HCT116 (cell line): ENCODE data around the gene HMG20A. TPM values are rescaled to one million over a fixed set of nuclear protein-coding genes. Genes with fewer than 3 reads are reported as not detected.

Experiments used
- ATAC-seq: fragments of 200-7000 bp; cut with Tn5 transposase; 2 replicates; pipeline ENCODE4 v1.9.1; 2020; ENCODE audit warnings: mild to moderate bottlenecking, moderate library complexity
- BruUV-seq: library from RNA; stranded (reverse); fragments of 400-500 nt; replicated peaks from 2 replicates; lab custom pipeline; 2021; lab: Mats Ljungman, UMichigan
- CTCF ChIA-PET: fragments of 300-600 bp; sonication (Branson Sonifier 250); formaldehyde crosslinking; loops from one replicate; lab custom pipeline; 2021; ENCODE audit warnings: antibody characterized with exemption; lab: Charles Lee
- POLR2A ChIA-PET: fragments of 300-600, 350-600 bp; sonication (Branson Sonifier 250); formaldehyde crosslinking; loops from one replicate; lab custom pipeline; 2021; ENCODE audit warnings: antibody characterized with exemption; lab: Charles Lee
- RAD21 ChIA-PET, 2 experiments: fragments of 300-600 bp; sonication (Branson Sonifier 250); formaldehyde crosslinking; loops; one replicate each; lab custom pipeline; 2023; ENCODE audit warnings: low total read pairs in 2 of 2; ENCODE audit not compliant: uncharacterized antibody in 2 of 2, unreplicated experiment in 2 of 2, low non-redundant PET in 1 of 2; lab: Charles Lee
- DNase-seq: peaks from one replicate; pipeline ENCODE4 v3.0.0-alpha.2; 2010; ENCODE audit warnings: low read depth, low spot score
- H2AFZ ChIP-seq: fragments of 200-600 bp; shearing (Covaris generic), sonication (generic); 2 replicates; pipeline ENCODE4 v1.6.1; 2017; ENCODE audit warnings: low read depth, mixed run types, mixed read lengths, antibody characterized with exemption, low read length; ENCODE audit not compliant: poor library complexity, severe bottlenecking
- H3K27ac ChIP-seq: 2 replicates; pipeline ENCODE4 v1.5.1; 2012; ENCODE audit warnings: low read depth, low read length
- H3K27me3 ChIP-seq: fragments of 200-600 bp; sonication (generic); 2 replicates; pipeline ENCODE4 v1.6.1; 2016; ENCODE audit warnings: mixed run types, low read length, mixed read lengths; ENCODE audit not compliant: insufficient read depth
- H3K36me3 ChIP-seq, 2 experiments: fragments of 200-500 bp in 1 of 2; fragments of 200-600 bp in 1 of 2; sonication (Bioruptor generic) in 1 of 2; sonication (generic) in 1 of 2; 2 replicates each; pipeline versions ENCODE4 v1.5.1 to v1.6.1; 2014 to 2016; ENCODE audit warnings: low read length in 2 of 2, inconsistent platforms in 1 of 2, mixed read lengths in 1 of 2, mixed run types in 1 of 2; ENCODE audit not compliant: insufficient read depth in 2 of 2, control insufficient read depth in 1 of 2
- H3K4me1 ChIP-seq, 2 experiments: fragments of 200-600 bp in 1 of 2; sonication (generic) in 1 of 2; 2 replicates each; pipeline versions ENCODE4 v1.5.1 to v1.6.1; 2012 to 2017; ENCODE audit warnings: low read length in 2 of 2, inconsistent platforms in 1 of 2, mild to moderate bottlenecking in 1 of 2, mixed read lengths in 1 of 2, mixed run types in 1 of 2, moderate library complexity in 1 of 2; ENCODE audit not compliant: insufficient read depth in 2 of 2, control insufficient read depth in 1 of 2
- H3K4me2 ChIP-seq: fragments of 200-600 bp; sonication (generic); 2 replicates; pipeline ENCODE4 v1.6.1; 2017; ENCODE audit warnings: mixed run types, low read length, mixed read lengths
- H3K4me3 ChIP-seq, 2 experiments: fragments of 200-600 bp in 1 of 2; sonication (generic) in 1 of 2; replicated peaks in 1 of 2; 2 replicates each; pipeline ENCODE4 v1.5.1; 2011 to 2016; ENCODE audit warnings: low read length in 2 of 2, control low read depth in 1 of 2, low read depth in 1 of 2, mild to moderate bottlenecking in 1 of 2, mixed read lengths in 1 of 2, mixed run types in 1 of 2
- H3K79me2 ChIP-seq: fragments of 200-600 bp; sonication (generic); 2 replicates; pipeline ENCODE4 v1.6.1; 2017; ENCODE audit warnings: mild to moderate bottlenecking, mixed run types, low read length, moderate library complexity, mixed read lengths; ENCODE audit not compliant: insufficient read depth
- H3K9ac ChIP-seq: fragments of 200-600 bp; sonication (generic); 2 replicates; pipeline ENCODE4 v1.6.1; 2016; ENCODE audit warnings: low read length, mixed read lengths
- H3K9me2 ChIP-seq: fragments of 200-600 bp; sonication (generic), shearing (Covaris generic); 2 replicates; pipeline ENCODE4 v1.6.1; 2017; ENCODE audit warnings: mixed run types, mild to moderate bottlenecking, moderate library complexity; ENCODE audit not compliant: insufficient read depth
- H3K9me3 ChIP-seq, 2 experiments: fragments of 200-500 bp in 1 of 2; fragments of 200-600 bp in 1 of 2; sonication (Bioruptor generic) in 1 of 2; sonication (generic) in 1 of 2; 2 replicates each; pipeline ENCODE4 v1.6.1; 2014 to 2017; ENCODE audit warnings: low read length in 2 of 2, mixed read lengths in 2 of 2, inconsistent platforms in 1 of 2, low read depth in 1 of 2, mild to moderate bottlenecking in 1 of 2, mixed run types in 1 of 2, moderate library complexity in 1 of 2; ENCODE audit not compliant: control insufficient read depth in 1 of 2, insufficient read depth in 1 of 2
- H4K20me1 ChIP-seq: fragments of 200-600 bp; sonication (generic), shearing (Covaris generic); 2 replicates; pipeline ENCODE4 v1.6.1; 2017; ENCODE audit warnings: mixed run types, mild to moderate bottlenecking, moderate library complexity; ENCODE audit not compliant: insufficient read depth
- CBX3 ChIP-seq: IDR thresholded peaks from 2 replicates; pipeline ENCODE4 v1.6.1; 2012; ENCODE audit warnings: low read depth
- CEBPB ChIP-seq: IDR thresholded peaks from 2 replicates; pipeline ENCODE4 v1.6.1; 2012; ENCODE audit warnings: low read depth
- ELF1 ChIP-seq: IDR thresholded peaks from 2 replicates; pipeline ENCODE4 v1.6.1; 2012; ENCODE audit warnings: low read depth, borderline replicate concordance
- POLR2AphosphoS5 ChIP-seq: IDR thresholded peaks from 2 replicates; pipeline ENCODE4 v1.6.1; 2011; ENCODE audit warnings: mild to moderate bottlenecking, low read depth, low read length, moderate library complexity
- RAD21 ChIP-seq: IDR thresholded peaks from 2 replicates; pipeline ENCODE4 v1.6.1; 2012; ENCODE audit warnings: low read depth, mild to moderate bottlenecking
- SP1 ChIP-seq: IDR thresholded peaks from 2 replicates; pipeline ENCODE4 v1.6.1; 2012; ENCODE audit warnings: low read depth
- SRF ChIP-seq: IDR thresholded peaks from 2 replicates; pipeline ENCODE4 v1.6.1; 2012; ENCODE audit warnings: low read depth
- TCF7L2 ChIP-seq: IDR thresholded peaks from 2 replicates; pipeline ENCODE4 v1.7.0; 2011; ENCODE audit warnings: borderline replicate concordance, inconsistent platforms; ENCODE audit not compliant: insufficient read depth, insufficient read length; ENCODE audit errors: extremely low read depth
- YY1 ChIP-seq: IDR thresholded peaks from 2 replicates; pipeline ENCODE4 v1.6.1; 2011; ENCODE audit warnings: low read length, low read depth, moderate library complexity, mild to moderate bottlenecking; ENCODE audit not compliant: insufficient replicate concordance; ENCODE audit errors: extremely low read depth
- intact Hi-C: fragments of 100-400 bp; cut with micrococcal nuclease; formaldehyde crosslinking; loops from 2 replicates; pipeline ENCODE4 v1.10.0; 2022
- total RNA-seq: library from RNA; stranded (reverse); gene quantifications from one replicate; pipeline ENCODE4 v1.2.1, GENCODE V29; 2021; ENCODE audit not compliant: unreplicated experiment
- TF ChIP-seq, protein P1 (sequence below): IDR thresholded peaks from 2 replicates; pipeline ENCODE4 v1.6.1; 2012; ENCODE audit warnings: low read depth
- TF ChIP-seq, protein P2 (sequence below): IDR thresholded peaks from 2 replicates; pipeline ENCODE4 v1.6.1; 2011; ENCODE audit warnings: mild to moderate bottlenecking, low read length, moderate library complexity; ENCODE audit not compliant: insufficient replicate concordance; ENCODE audit errors: extremely low read depth

The HMG20A gene
- total RNA-seq, 1 experiment from 2014 or later: 37.7 TPM

DNA sequence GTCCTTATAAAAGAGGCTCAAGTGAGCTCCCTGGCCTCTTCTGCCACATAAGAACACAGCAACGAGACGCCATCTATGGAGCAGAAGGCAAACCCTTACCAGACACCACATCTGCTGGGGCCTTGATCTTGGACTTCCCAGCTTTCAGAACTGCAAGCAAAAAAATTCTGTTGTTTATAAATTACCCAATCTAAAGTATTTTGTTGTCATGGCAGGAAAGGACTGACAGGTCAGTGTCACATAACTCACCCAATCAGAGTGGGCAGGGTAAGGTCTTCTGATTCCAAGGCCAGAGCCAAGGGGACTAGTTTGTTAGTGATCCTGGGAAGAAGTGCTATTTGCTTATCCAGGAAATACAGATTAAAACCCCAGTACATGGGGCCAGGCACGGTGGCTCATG lies 98.9 kb downstream of the HMG20A start:
- no peak for DNase-seq
- TF ChIP-seq CEBPB (no peak), TCF7L2 (no peak), YY1 (no peak)
- TF ChIP-seq, protein P1, sequence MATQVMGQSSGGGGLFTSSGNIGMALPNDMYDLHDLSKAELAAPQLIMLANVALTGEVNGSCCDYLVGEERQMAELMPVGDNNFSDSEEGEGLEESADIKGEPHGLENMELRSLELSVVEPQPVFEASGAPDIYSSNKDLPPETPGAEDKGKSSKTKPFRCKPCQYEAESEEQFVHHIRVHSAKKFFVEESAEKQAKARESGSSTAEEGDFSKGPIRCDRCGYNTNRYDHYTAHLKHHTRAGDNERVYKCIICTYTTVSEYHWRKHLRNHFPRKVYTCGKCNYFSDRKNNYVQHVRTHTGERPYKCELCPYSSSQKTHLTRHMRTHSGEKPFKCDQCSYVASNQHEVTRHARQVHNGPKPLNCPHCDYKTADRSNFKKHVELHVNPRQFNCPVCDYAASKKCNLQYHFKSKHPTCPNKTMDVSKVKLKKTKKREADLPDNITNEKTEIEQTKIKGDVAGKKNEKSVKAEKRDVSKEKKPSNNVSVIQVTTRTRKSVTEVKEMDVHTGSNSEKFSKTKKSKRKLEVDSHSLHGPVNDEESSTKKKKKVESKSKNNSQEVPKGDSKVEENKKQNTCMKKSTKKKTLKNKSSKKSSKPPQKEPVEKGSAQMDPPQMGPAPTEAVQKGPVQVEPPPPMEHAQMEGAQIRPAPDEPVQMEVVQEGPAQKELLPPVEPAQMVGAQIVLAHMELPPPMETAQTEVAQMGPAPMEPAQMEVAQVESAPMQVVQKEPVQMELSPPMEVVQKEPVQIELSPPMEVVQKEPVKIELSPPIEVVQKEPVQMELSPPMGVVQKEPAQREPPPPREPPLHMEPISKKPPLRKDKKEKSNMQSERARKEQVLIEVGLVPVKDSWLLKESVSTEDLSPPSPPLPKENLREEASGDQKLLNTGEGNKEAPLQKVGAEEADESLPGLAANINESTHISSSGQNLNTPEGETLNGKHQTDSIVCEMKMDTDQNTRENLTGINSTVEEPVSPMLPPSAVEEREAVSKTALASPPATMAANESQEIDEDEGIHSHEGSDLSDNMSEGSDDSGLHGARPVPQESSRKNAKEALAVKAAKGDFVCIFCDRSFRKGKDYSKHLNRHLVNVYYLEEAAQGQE: no peak
- no peaks in the 10 kb centered on the region for H3K36me3 ChIP-seq
- intact Hi-C loops: no loop called here
- ChIA-PET POLR2A (interaction anchor here (1.8 kb wide), 1 partner anchor 12 kb away, joined by 5 read pairs; no protein-coding TSS in a partner anchor), CTCF (no interaction called here), RAD21 (no interaction called here)
- no peak overlapping the region for H2AFZ ChIP-seq
- H3K4me2 ChIP-seq: no peak overlapping the region
- H3K4me1 ChIP-seq: no peaks in the 10 kb centered on the region
- no TSS peak for BruUV-seq
- no peaks in the 10 kb centered on the region for H3K27me3 ChIP-seq
- ATAC-seq: no peak
- H3K9ac ChIP-seq: no peak overlapping the region
- H3K9me3 ChIP-seq: no peaks in the 10 kb centered on the region
- H3K4me3 ChIP-seq: no peak overlapping the region
- no peaks in the 10 kb centered on the region for H3K79me2 ChIP-seq
- no peaks in the 10 kb centered on the region for H4K20me1 ChIP-seq
- H3K27ac ChIP-seq: no peak overlapping the region
- H3K9me2 ChIP-seq: no peaks in the 10 kb centered on the region

DNA sequence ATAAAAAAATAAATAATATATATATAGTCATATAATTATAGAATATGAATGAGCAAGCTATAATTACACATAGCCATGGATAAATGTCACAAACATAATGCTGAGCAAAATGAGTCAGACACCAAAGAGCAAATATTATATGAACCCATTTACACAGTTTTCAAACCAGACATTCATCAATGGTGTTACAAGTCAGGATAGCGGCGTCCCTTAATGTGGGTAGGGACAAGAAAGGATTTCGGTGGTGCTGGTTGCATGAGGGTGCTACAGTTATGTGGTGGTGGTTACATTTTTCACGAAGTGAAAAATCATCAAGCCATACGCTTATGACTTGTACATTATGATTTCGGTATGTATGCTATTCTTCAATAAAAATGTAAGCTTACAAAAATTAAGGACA lies 100.5 kb downstream of the HMG20A start:
- Histone ChIP-seq H3K27me3 (no peaks in the 10 kb centered on the region), H4K20me1 (no peaks in the 10 kb centered on the region), H3K9me3 (no peaks in the 10 kb centered on the region), H3K79me2 (no peaks in the 10 kb centered on the region), H3K36me3 (no peaks in the 10 kb centered on the region), H3K4me2 (no peak overlapping the region), H3K4me1 (no peaks in the 10 kb centered on the region), H3K4me3 (no peak overlapping the region), H2AFZ (no peak overlapping the region), H3K9ac (no peak overlapping the region), H3K9me2 (no peaks in the 10 kb centered on the region), H3K27ac (no peak overlapping the region)
- RAD21 ChIA-PET: no interaction called here
- POLR2A ChIA-PET: no interaction called here
- CTCF ChIA-PET: no interaction called here
- ATAC-seq (no peak), DNase-seq (no peak)
- intact Hi-C loops: no loop called here
- no peak for TF ChIP-seq CBX3
- TF ChIP-seq TCF7L2: no peak
- TF ChIP-seq, protein P2, sequence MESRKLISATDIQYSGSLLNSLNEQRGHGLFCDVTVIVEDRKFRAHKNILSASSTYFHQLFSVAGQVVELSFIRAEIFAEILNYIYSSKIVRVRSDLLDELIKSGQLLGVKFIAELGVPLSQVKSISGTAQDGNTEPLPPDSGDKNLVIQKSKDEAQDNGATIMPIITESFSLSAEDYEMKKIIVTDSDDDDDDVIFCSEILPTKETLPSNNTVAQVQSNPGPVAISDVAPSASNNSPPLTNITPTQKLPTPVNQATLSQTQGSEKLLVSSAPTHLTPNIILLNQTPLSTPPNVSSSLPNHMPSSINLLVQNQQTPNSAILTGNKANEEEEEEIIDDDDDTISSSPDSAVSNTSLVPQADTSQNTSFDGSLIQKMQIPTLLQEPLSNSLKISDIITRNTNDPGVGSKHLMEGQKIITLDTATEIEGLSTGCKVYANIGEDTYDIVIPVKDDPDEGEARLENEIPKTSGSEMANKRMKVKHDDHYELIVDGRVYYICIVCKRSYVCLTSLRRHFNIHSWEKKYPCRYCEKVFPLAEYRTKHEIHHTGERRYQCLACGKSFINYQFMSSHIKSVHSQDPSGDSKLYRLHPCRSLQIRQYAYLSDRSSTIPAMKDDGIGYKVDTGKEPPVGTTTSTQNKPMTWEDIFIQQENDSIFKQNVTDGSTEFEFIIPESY: no peak
- TF ChIP-seq POLR2AphosphoS5: no peak
- TF ChIP-seq ELF1: no peak
- TF ChIP-seq SP1: no peak
- TF ChIP-seq RAD21: no peak
- no peak for TF ChIP-seq SRF
- BruUV-seq: no TSS peak
